ENCODE results near the gene PLAA. TPM values are rescaled to one million over a fixed set of nuclear protein-coding genes. Genes with fewer than 3 reads are reported as not detected.

Gene PLAA
- total and polyA plus RNA-seq, 12 donors = 9.1 to 40.4 (median 32.0) TPM

- 2 to 5% methylated on average over 9 of the region's 9 CpGs for WGBS, 2 donors
- TF ChIP-seq, protein P1, sequence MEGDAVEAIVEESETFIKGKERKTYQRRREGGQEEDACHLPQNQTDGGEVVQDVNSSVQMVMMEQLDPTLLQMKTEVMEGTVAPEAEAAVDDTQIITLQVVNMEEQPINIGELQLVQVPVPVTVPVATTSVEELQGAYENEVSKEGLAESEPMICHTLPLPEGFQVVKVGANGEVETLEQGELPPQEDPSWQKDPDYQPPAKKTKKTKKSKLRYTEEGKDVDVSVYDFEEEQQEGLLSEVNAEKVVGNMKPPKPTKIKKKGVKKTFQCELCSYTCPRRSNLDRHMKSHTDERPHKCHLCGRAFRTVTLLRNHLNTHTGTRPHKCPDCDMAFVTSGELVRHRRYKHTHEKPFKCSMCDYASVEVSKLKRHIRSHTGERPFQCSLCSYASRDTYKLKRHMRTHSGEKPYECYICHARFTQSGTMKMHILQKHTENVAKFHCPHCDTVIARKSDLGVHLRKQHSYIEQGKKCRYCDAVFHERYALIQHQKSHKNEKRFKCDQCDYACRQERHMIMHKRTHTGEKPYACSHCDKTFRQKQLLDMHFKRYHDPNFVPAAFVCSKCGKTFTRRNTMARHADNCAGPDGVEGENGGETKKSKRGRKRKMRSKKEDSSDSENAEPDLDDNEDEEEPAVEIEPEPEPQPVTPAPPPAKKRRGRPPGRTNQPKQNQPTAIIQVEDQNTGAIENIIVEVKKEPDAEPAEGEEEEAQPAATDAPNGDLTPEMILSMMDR (IDR thresholded peaks at IDR 0.05) = no peak
- intact Hi-C loops (cut with DNase I) = loop anchor here in 7 of 10 donors (1.0 to 10.0 kb wide), 6 partner anchors 9 to 55 kb away; partner anchors contain the start of genes CAAP1 (in 6 of the 7) and IFT74 (in 2 of the 7)
These were observed 694 bp upstream of the PLAA start for GRCh38 chr9:26947736-26948135.

DNA sequence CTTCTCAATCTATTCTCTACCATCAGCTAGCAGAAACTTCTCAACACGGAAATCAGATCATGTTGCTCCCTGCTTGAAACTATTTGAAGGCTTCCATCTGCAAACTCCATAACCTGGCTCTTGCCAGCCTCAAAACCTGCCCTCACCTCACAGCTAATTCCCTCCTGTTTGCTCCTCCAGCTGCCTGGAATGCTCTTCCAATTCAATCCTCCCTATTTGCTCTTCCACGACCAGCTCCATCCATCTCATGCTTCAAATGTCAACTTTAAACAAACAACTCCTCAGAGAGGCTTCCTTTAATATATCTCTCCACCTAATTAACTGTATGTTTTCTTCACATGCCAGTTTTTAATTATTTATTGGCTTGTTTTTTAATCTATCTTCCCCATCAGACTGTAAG is 1.5 kb downstream of the PLAA start:
- WGBS, 2 donors = 29 to 33% methylated on average over 2 of the region's 2 CpGs
- peaks cover 0 to 6% (median 0%) of the 10 kb centered on the region in 9 donors for H3K36me3 ChIP-seq
- no peaks in the 10 kb centered on the region for H3K9me3 ChIP-seq
- peak overlapping the region in 3 of 10 donors; percentile 97 to 98 (median 97) for H3K27ac ChIP-seq
- peak overlapping the region in 9 of 10 donors; percentile 74 to 99 (median 95) for H3K4me3 ChIP-seq
- H3K4me1 ChIP-seq = peaks cover 0 to 55% (median 36%) of the 10 kb centered on the region in 9 donors
- DNase-seq = no peak
- intact Hi-C loops (cut with DNase I) = loop anchor here in 5 of 10 donors (5.0 to 10.0 kb wide), 3 partner anchors 48 to 53 kb away; partner anchors contain the start of gene CAAP1 (in 4 of the 5)
- TF ChIP-seq, protein P1 (IDR thresholded peaks at IDR 0.05) = no peak
- ATAC-seq = no peak
- H3K27me3 ChIP-seq = no peaks in the 10 kb centered on the region

More at GRCh38 chr9:26947736-26948135, 694 bp upstream of the PLAA start:
- Histone ChIP-seq H3K4me3 (peak overlapping the region; percentile 74 to 99 (median 94)), H3K9me3 (no peaks in the 10 kb centered on the region), H3K4me1 (peaks cover 0 to 40% (median 36%) of the 10 kb centered on the region in 9 donors), H3K27ac (peak overlapping the region in 9 of 10 donors; percentile 93 to 99 (median 97)), H3K36me3 (peaks cover 0 to 6% (median 0%) of the 10 kb centered on the region in 9 donors), H3K27me3 (no peaks in the 10 kb centered on the region)
- ATAC-seq = no peak
- no peak for DNase-seq

GRCh38 chr9:26940779-26941178 is 6.3 kb downstream of the PLAA start:
- ATAC-seq = no peak
- peaks cover 0 to 6% (median 0%) of the 10 kb centered on the region in 9 donors for H3K36me3 ChIP-seq
- H3K9me3 ChIP-seq = peaks cover 0 to 23% (median 5%) of the 10 kb centered on the region in 11 donors
- TF ChIP-seq, protein P1 (IDR thresholded peaks at IDR 0.05) = no peak
- no peak overlapping the region for H3K4me3 ChIP-seq
- H3K27ac ChIP-seq = no peak overlapping the region
- no peaks in the 10 kb centered on the region for H3K27me3 ChIP-seq
- no peak for DNase-seq
- intact Hi-C loops (cut with DNase I) = loop anchor here in 1 of 10 donors (10.0 kb wide), 1 partner anchor 46 kb away; the partner anchor contains the start of gene CAAP1
- 94 to 100% methylated on average over 1 of the region's 1 CpG for WGBS, 2 donors
- peaks cover 2 to 61% (median 23%) of the 10 kb centered on the region in 9 donors for H3K4me1 ChIP-seq

GRCh38 chr9:26939955-26940711 is 6.9 kb downstream of the PLAA start:
- intact Hi-C loops (cut with DNase I) = loop anchor here in 2 of 10 donors (10.0 kb wide), 2 partner anchors 45 to 1115 kb away; partner anchors contain the start of gene CAAP1 (in 1 of the 2)
- H3K4me3 ChIP-seq = no peak overlapping the region
- peaks cover 2 to 55% (median 16%) of the 10 kb centered on the region in 9 donors for H3K4me1 ChIP-seq
- 81 to 82% methylated on average over 3 of the region's 3 CpGs for WGBS, 2 donors
- no peaks in the 10 kb centered on the region for H3K27me3 ChIP-seq
- DNase-seq (no peak), ATAC-seq (no peak)
- H3K36me3 ChIP-seq = peaks cover 0 to 6% (median 0%) of the 10 kb centered on the region in 9 donors
- TF ChIP-seq, protein P1 (IDR thresholded peaks at IDR 0.05) = no peak
- peaks cover 0 to 23% (median 5%) of the 10 kb centered on the region in 11 donors for H3K9me3 ChIP-seq
- no peak overlapping the region for H3K27ac ChIP-seq

All from heart right ventricle (tissue), 16 donors.